ENCODE measurements around the gene LIN52. TPM values are rescaled to one million over a fixed set of nuclear protein-coding genes. Genes with fewer than 3 reads are reported as not detected.

Gene LIN52
- total RNA-seq, 1 experiment from 2014 or later: 10.6 TPM

DNA sequence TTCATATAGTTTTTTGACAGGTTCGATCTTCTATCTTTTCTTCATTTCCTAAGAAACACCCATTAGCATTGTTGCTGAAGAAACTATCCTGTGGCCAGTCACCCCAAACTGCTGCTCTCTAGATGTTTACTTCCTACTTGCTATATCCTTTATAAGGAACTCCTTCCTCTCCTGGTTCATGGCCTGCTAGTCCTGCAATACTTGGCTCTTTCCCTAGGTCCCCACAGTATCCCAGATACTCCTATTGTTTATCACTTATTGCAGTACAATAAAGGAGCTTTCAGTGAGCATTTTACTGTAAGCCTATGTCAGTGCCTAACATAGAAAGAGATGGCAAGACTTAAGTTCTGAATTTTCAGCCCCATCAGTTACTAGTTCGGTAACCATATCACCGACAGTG lies 3.3 kb upstream of the LIN52 start:
- CTCF ChIA-PET: no interaction called here
- POLR2A ChIA-PET: no interaction called here

GRCh38 chr14:74083161-74083560 lies 1.6 kb upstream of the LIN52 start:
- Mint-ChIP-seq H3K4me1 (peaks cover 14% of the 10 kb centered on the region), H3K27me3 (ENCODE audit: low read depth) (no peaks in the 10 kb centered on the region), H3K27ac (peak overlapping the region; percentile 97), H3K4me3 (peak overlapping the region; percentile 98), H3K36me3 (no peaks in the 10 kb centered on the region), H3K9me3 (no peaks in the 10 kb centered on the region)
- CTCF ChIA-PET: no interaction called here
- no peak for TF ChIP-seq ZNF317 (CRISPR knock-in tag; IDR thresholded peaks at IDR 0.05; ENCODE audit: borderline replicate concordance, low read depth)
- DNase-seq (ENCODE audit: low spot score) (no peak), ATAC-seq (no peak)
- POLR2A ChIA-PET: no interaction called here

More for the DNA sequence above, 3.3 kb upstream of the LIN52 start:
- H3K27me3 Mint-ChIP-seq (ENCODE audit: low read depth): no peaks in the 10 kb centered on the region
- ATAC-seq: no peak
- no peak for DNase-seq (ENCODE audit: low spot score)
- no peaks in the 10 kb centered on the region for H3K36me3 Mint-ChIP-seq
- H3K4me1 Mint-ChIP-seq: peaks cover 14% of the 10 kb centered on the region
- no peaks in the 10 kb centered on the region for H3K9me3 Mint-ChIP-seq
- H3K27ac Mint-ChIP-seq: no peak overlapping the region
- TF ChIP-seq, protein P1, sequence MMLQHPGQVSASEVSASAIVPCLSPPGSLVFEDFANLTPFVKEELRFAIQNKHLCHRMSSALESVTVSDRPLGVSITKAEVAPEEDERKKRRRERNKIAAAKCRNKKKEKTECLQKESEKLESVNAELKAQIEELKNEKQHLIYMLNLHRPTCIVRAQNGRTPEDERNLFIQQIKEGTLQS (CRISPR knock-in tag; conservative IDR thresholded peaks at IDR 0.05): no peak
- no peak for TF ChIP-seq FOXK1 (CRISPR knock-in tag; IDR thresholded peaks at IDR 0.05)
- TF ChIP-seq, protein P2, sequence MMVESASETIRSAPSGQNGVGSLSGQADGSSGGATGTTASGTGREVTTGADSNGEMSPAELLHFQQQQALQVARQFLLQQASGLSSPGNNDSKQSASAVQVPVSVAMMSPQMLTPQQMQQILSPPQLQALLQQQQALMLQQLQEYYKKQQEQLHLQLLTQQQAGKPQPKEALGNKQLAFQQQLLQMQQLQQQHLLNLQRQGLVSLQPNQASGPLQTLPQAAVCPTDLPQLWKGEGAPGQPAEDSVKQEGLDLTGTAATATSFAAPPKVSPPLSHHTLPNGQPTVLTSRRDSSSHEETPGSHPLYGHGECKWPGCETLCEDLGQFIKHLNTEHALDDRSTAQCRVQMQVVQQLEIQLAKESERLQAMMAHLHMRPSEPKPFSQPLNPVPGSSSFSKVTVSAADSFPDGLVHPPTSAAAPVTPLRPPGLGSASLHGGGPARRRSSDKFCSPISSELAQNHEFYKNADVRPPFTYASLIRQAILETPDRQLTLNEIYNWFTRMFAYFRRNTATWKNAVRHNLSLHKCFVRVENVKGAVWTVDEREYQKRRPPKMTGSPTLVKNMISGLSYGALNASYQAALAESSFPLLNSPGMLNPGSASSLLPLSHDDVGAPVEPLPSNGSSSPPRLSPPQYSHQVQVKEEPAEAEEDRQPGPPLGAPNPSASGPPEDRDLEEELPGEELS (CRISPR knock-in tag; IDR thresholded peaks at IDR 0.05): no peak
- TF ChIP-seq OVOL2 (CRISPR knock-in tag; IDR thresholded peaks at IDR 0.05; ENCODE audit: borderline replicate concordance): no peak
- H3K4me3 Mint-ChIP-seq: no peak overlapping the region

DNA sequence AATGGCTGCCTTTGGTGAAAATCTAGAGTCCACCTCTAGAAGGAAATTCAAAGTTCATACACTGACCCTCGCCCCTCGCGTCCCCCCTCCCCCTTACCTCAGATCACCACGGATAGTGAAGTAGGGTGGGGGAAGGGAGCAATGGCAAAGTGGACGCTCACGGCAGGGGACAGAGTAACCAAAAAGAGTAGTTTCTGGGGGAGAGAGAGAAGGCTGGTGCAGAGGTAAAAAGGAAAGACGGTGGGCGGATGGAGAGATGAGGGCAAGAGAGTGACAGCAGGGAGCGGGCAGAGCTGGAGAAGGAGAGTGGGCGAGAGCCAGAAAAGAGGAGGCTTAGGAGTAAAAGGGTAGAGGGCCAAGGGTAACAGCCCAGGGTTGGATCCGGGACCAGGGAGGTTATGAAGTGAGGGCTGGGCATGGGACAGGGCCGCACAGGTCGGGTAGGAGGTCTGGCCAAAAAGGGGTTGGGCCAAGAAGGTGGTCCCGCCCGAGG lies 926 bp upstream of the LIN52 start:
- no peaks in the 10 kb centered on the region for H3K9me3 Mint-ChIP-seq
- CTCF ChIA-PET: interaction anchor here (0.5 kb wide), 1 partner anchor 220 kb away, joined by 5 read pairs; no protein-coding TSS in a partner anchor
- peaks cover 14% of the 10 kb centered on the region for H3K4me1 Mint-ChIP-seq
- TF ChIP-seq, protein P3, sequence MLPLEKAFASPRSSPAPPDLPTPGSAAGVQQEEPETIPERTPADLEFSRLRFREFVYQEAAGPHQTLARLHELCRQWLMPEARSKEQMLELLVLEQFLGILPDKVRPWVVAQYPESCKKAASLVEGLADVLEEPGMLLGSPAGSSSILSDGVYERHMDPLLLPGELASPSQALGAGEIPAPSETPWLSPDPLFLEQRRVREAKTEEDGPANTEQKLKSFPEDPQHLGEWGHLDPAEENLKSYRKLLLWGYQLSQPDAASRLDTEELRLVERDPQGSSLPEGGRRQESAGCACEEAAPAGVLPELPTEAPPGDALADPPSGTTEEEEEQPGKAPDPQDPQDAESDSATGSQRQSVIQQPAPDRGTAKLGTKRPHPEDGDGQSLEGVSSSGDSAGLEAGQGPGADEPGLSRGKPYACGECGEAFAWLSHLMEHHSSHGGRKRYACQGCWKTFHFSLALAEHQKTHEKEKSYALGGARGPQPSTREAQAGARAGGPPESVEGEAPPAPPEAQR (CRISPR knock-in tag; IDR thresholded peaks at IDR 0.05): no peak
- 0 out of 2 replicates have a peak, but pooled peaks have one; percentile 45 for TF ChIP-seq HMGXB4 (CRISPR knock-in tag; IDR thresholded peaks at IDR 0.05)
- TF ChIP-seq ETV6 (CRISPR knock-in tag; IDR thresholded peaks at IDR 0.05): no peak
- no peak for TF ChIP-seq CREM (CRISPR knock-in tag; IDR thresholded peaks at IDR 0.05)
- TF ChIP-seq ZBTB21 (CRISPR knock-in tag; IDR thresholded peaks at IDR 0.05; ENCODE audit: borderline replicate concordance): peak; percentile 49; the same call in 1 of the 2 replicates
- TF ChIP-seq, protein P4, sequence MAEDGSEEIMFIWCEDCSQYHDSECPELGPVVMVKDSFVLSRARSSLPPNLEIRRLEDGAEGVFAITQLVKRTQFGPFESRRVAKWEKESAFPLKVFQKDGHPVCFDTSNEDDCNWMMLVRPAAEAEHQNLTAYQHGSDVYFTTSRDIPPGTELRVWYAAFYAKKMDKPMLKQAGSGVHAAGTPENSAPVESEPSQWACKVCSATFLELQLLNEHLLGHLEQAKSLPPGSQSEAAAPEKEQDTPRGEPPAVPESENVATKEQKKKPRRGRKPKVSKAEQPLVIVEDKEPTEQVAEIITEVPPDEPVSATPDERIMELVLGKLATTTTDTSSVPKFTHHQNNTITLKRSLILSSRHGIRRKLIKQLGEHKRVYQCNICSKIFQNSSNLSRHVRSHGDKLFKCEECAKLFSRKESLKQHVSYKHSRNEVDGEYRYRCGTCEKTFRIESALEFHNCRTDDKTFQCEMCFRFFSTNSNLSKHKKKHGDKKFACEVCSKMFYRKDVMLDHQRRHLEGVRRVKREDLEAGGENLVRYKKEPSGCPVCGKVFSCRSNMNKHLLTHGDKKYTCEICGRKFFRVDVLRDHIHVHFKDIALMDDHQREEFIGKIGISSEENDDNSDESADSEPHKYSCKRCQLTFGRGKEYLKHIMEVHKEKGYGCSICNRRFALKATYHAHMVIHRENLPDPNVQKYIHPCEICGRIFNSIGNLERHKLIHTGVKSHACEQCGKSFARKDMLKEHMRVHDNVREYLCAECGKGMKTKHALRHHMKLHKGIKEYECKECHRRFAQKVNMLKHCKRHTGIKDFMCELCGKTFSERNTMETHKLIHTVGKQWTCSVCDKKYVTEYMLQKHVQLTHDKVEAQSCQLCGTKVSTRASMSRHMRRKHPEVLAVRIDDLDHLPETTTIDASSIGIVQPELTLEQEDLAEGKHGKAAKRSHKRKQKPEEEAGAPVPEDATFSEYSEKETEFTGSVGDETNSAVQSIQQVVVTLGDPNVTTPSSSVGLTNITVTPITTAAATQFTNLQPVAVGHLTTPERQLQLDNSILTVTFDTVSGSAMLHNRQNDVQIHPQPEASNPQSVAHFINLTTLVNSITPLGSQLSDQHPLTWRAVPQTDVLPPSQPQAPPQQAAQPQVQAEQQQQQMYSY (CRISPR knock-in tag; IDR thresholded peaks at IDR 0.05): no peak
- peak; percentile 69; the same call in 1 of the 2 replicates for TF ChIP-seq NFE2L1 (CRISPR knock-in tag; IDR thresholded peaks at IDR 0.05)
- no peak for TF ChIP-seq HMGA2 (CRISPR knock-in tag; IDR thresholded peaks at IDR 0.05)
- TF ChIP-seq, protein P5, sequence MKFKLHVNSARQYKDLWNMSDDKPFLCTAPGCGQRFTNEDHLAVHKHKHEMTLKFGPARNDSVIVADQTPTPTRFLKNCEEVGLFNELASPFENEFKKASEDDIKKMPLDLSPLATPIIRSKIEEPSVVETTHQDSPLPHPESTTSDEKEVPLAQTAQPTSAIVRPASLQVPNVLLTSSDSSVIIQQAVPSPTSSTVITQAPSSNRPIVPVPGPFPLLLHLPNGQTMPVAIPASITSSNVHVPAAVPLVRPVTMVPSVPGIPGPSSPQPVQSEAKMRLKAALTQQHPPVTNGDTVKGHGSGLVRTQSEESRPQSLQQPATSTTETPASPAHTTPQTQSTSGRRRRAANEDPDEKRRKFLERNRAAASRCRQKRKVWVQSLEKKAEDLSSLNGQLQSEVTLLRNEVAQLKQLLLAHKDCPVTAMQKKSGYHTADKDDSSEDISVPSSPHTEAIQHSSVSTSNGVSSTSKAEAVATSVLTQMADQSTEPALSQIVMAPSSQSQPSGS (CRISPR knock-in tag; IDR thresholded peaks at IDR 0.05; ENCODE audit: borderline replicate concordance, low read depth): no peak
- H3K36me3 Mint-ChIP-seq: no peaks in the 10 kb centered on the region
- H3K27me3 Mint-ChIP-seq (ENCODE audit: low read depth): no peaks in the 10 kb centered on the region
- peak overlapping the region; percentile 98 for H3K4me3 Mint-ChIP-seq
- POLR2A ChIA-PET: interaction anchor here (1.1 kb wide), 1 partner anchor 55 kb away, joined by 3 read pairs; no protein-coding TSS in a partner anchor
- DNase-seq (ENCODE audit: low spot score) (peak; percentile 12), ATAC-seq (no peak)
- peak overlapping the region; percentile 97 for H3K27ac Mint-ChIP-seq
